ENCODE data around the gene GOLGA8K.
"Not testable (repeated sequence)": the region's sequence is repeated elsewhere in the genome, so short reads cannot be mapped to it uniquely, and the experiment has no call there.

The GOLGA8K gene

GRCh38 chr15:32356909-32357308 is 46.2 kb downstream of the GOLGA8K start:
- not testable (repeated sequence) for DNase-seq (ENCODE audit: low read depth)

GRCh38 chr15:32352748-32353147 is 50.3 kb downstream of the GOLGA8K start:
- DNase-seq (ENCODE audit: low read depth) = not testable (repeated sequence)

GRCh38 chr15:32350563-32351220 is 52.4 kb downstream of the GOLGA8K start:
- DNase-seq (ENCODE audit: low read depth) = not testable (repeated sequence)

GRCh38 chr15:32347037-32347436 is 56.1 kb downstream of the GOLGA8K start:
- DNase-seq (ENCODE audit: low read depth) = not testable (repeated sequence)

- not testable (repeated sequence) for DNase-seq (ENCODE audit: low read depth)
Observed at GRCh38 chr15:32345978-32346547, 57.0 kb downstream of the GOLGA8K start.

DNA sequence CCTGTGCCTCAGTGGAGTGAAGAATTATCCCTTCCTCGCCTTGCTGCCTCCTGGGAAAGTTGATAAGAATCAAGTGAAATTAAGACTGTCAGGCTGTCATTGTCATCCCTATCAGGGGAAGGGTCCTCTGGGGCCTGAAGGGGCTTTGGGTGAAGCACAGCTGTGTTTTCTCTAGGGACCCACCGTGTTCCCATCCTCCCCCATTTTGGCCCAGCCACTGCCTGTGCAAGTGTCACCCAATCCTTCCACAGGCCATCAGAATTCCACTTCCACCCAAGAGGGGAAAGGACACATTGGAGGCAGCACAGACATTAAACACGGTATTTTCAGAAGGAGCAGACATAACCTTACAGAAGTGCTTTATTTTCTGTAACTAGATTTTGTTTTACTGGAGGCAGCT is 59.2 kb downstream of the GOLGA8K start:
- DNase-seq (ENCODE audit: low read depth) = not testable (repeated sequence)
